GM12878 (cell line): Measurements from ENCODE around the gene CAB39. TPM values are rescaled to one million over a fixed set of nuclear protein-coding genes. Genes with fewer than 3 reads are reported as not detected.
A peak's percentile ranks its signal among the peaks of the same experiment; 100 is the strongest.

Source experiments
- ATAC-seq: fragments of 200-7000 bp; cut with Tn5 transposase; 3 replicates; pipeline ENCODE4 v1.9.1; 2020; ENCODE audit warnings: mild to moderate bottlenecking, moderate library complexity
- BruUV-seq: library from RNA; stranded (reverse); fragments of 400-500 nt; replicated peaks from 2 replicates; lab custom pipeline; 2021; lab: Mats Ljungman, UMichigan
- CTCF ChIA-PET: fragments of 300-600 bp; sonication (Branson Sonifier 250); formaldehyde crosslinking; extraction: SDS; loops from one replicate; lab custom pipeline; 2021; ENCODE audit warnings: inconsistent platforms; lab: Yijun Ruan, JAX
- POLR2A ChIA-PET: fragments of 350-600 bp; formaldehyde crosslinking; extraction: SDS; loops from one replicate; lab custom pipeline; 2021; ENCODE audit warnings: inconsistent platforms; lab: Charles Lee
- RAD21 ChIA-PET: fragments of 300-600 bp; sonication (Branson Sonifier 250); formaldehyde crosslinking; loops from one replicate; lab custom pipeline; 2023; ENCODE audit warnings: antibody characterized with exemption; ENCODE audit not compliant: unreplicated experiment; lab: Charles Lee
- SMC1A ChIA-PET: fragments of 300-600 bp; sonication (Branson Sonifier 250); formaldehyde crosslinking; loops from one replicate; lab custom pipeline; 2023; ENCODE audit not compliant: unreplicated experiment, uncharacterized antibody; lab: Charles Lee
- DNase-seq: peaks from one replicate; pipeline ENCODE4 v3.0.0-alpha.2; 2011; ENCODE audit warnings: low read depth, low spot score
- FAIRE-seq: peaks from 3 replicates; lab custom pipeline; 2011; peaks lifted over from hg19 to GRCh38; lab: Jason Lieb, UNC
- H2AFZ ChIP-seq: 2 replicates; pipeline ENCODE4 v1.6.0; 2011; ENCODE audit warnings: low read depth, low read length, control low read depth; ENCODE audit not compliant: control insufficient read depth
- H3K27ac ChIP-seq: 2 replicates; pipeline ENCODE4 v1.5.1; 2011; ENCODE audit warnings: control low read depth; ENCODE audit not compliant: control insufficient read depth, insufficient read depth
- H3K27me3 ChIP-seq, 2 experiments: replicated peaks in 1 of 2; 2 replicates each; pipeline versions ENCODE4 v1.6.0 to v1.6.1; 2011; ENCODE audit warnings: low read length in 1 of 2; ENCODE audit not compliant: control insufficient read depth in 2 of 2, insufficient read depth in 2 of 2
- H3K36me3 ChIP-seq, 2 experiments: 2 replicates each; pipeline ENCODE4 v1.5.1; 2011; ENCODE audit warnings: low read length in 1 of 2; ENCODE audit not compliant: control insufficient read depth in 2 of 2, insufficient read depth in 2 of 2
- H3K4me1 ChIP-seq: 2 replicates; pipeline ENCODE4 v1.6.1; 2011; ENCODE audit warnings: mild to moderate bottlenecking, low read length, moderate library complexity, mixed read lengths; ENCODE audit not compliant: control insufficient read depth, insufficient read depth
- H3K4me2 ChIP-seq: 2 replicates; pipeline ENCODE4 v1.6.0; 2011; ENCODE audit warnings: control low read depth; ENCODE audit not compliant: control insufficient read depth, insufficient read depth
- H3K4me3 ChIP-seq: fragments of 200-600 bp; sonication (generic); 2 replicates; pipeline ENCODE4 v1.5.1; 2016
- H3K79me2 ChIP-seq: 2 replicates; pipeline ENCODE4 v1.6.0; 2011; ENCODE audit warnings: low read length; ENCODE audit not compliant: control insufficient read depth, insufficient read depth
- H3K9ac ChIP-seq: 2 replicates; pipeline ENCODE4 v1.8.0; 2011; ENCODE audit warnings: low read length, control low read depth, mixed read lengths; ENCODE audit not compliant: control insufficient read depth, insufficient read depth
- H3K9me3 ChIP-seq: replicated peaks from 3 replicates; pipeline ENCODE4 v1.5.1; 2011; ENCODE audit warnings: mild to moderate bottlenecking, low read length; ENCODE audit not compliant: control insufficient read depth, insufficient read depth
- H4K20me1 ChIP-seq: 2 replicates; pipeline ENCODE4 v1.6.0; 2011; ENCODE audit not compliant: control insufficient read depth, insufficient read depth
- EP300 ChIP-seq, 2 experiments: fragments of 150-350 bp in 1 of 2; IDR thresholded peaks; 2 replicates each; pipeline ENCODE4 v1.6.1; 2011 to 2012; ENCODE audit warnings: low read depth in 2 of 2, low read length in 2 of 2, borderline replicate concordance in 1 of 2, improper control_type of control experiment in 1 of 2, inconsistent platforms in 1 of 2; ENCODE audit not compliant: control insufficient read depth in 1 of 2
- PML ChIP-seq: IDR thresholded peaks from 2 replicates; pipeline ENCODE4 v1.6.1; 2012; ENCODE audit warnings: low read length, inconsistent platforms
- RFX5 ChIP-seq: IDR thresholded peaks from 2 replicates; pipeline ENCODE4 v1.6.1; 2011; ENCODE audit warnings: low read depth, low read length, improper control_type of control experiment
- WGBS: methylation state at CpG from one replicate; pipeline ENCODE4 v1.1.6; 2016; ENCODE audit warnings: low lambda C conversion rate; ENCODE audit not compliant: insufficient replicate concordance, insufficient coverage; ENCODE audit errors: missing lambda C conversion rate; 5-methylcytosine and 5-hydroxymethylcytosine counted together
- in situ Hi-C: fragments of 300-500 bp; cut with MboI; formaldehyde crosslinking; loops from 9 replicates; pipeline ENCODE4 v1.14.3; 2018; ENCODE audit warnings: mixed read lengths
- intact Hi-C: fragments of 100-400 bp; cut with micrococcal nuclease; formaldehyde crosslinking; loops from one replicate; pipeline ENCODE4 v1.14.2; 2022; ENCODE audit not compliant: unreplicated experiment
- polyA plus RNA-seq, 11 experiments: library from polyadenylated mRNA; depleted of rRNA in 4 of 11; unstranded in 6 of 11; stranded (reverse) in 5 of 11; fragments of >200 nt; fragmentation: Nextera tagmentation in 4 of 11; fragmentation: Illumina TruSeq in 1 of 11; extraction: Ambion mirVana in 4 of 11; extraction: Trizol in 1 of 11; gene quantifications; 1 replicate in 1 of 11; 2 replicates in 10 of 11; pipeline versions ENCODE4 v1.2.1 to v1.2.3, GENCODE V29; 2011 to 2016; ENCODE audit warnings: inconsistent platforms in 2 of 11, missing spikeins in 2 of 11, low read depth in 1 of 11
- total RNA-seq, 4 experiments: library from RNA; depleted of rRNA in 3 of 4; stranded (reverse); fragments of >200 nt in 3 of 4; fragmentation: Illumina TruSeq in 1 of 4; extraction: Trizol in 1 of 4; gene quantifications; 2 replicates each; pipeline versions ENCODE4 v1.2.1 to v1.2.3, GENCODE V29; 2013 to 2021
- TF ChIP-seq, protein P1 (sequence below): fragments of 450-650 bp; conservative IDR thresholded peaks from 2 replicates; pipeline ENCODE4 v1.6.1; 2017; ENCODE audit warnings: mild to moderate bottlenecking, moderate library complexity

CAB39 gene
- total and polyA plus RNA-seq, 10 of the 15 experiments (the other 5 are each of a cell fraction or from before 2014, with no cell fraction given) = 13.3 to 129 (median 62.9) TPM

DNA sequence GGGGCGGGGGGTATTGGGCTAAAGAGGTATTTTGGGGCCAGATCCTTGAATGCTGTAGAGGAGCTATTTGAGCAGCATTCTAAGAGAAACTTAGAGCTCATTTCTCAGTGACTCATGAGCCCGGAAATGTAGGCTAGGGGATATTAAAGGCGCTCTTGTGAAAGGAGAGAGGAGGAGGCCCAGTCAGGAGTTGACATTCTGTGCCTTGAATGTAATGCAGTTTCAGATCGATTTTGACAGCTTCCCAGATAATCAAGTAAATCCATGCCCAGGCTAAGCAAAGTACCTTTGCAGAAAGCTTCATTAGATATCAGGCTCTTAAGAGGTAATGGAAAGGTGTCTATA is 1.5 kb downstream of the CAB39 start:
- peak overlapping the region; percentile 85 for H3K27ac ChIP-seq
- H3K36me3 ChIP-seq = 0 out of 4 replicates have a peak, but pooled peaks cover 0 to 6% of the 10 kb centered on the region in 2 experiments
- ATAC-seq = peak; percentile 54
- intact Hi-C loops = loop anchor here (2.0 to 10.0 kb wide), 3 partner anchors 83 to 489 kb away; partner anchors contain the start of genes SP100 and SP140
- no peaks in the 10 kb centered on the region for H3K9me3 ChIP-seq
- H2AFZ ChIP-seq = no peak overlapping the region
- H3K9ac ChIP-seq = peak overlapping the region; percentile 86
- H4K20me1 ChIP-seq = peaks cover 3% of the 10 kb centered on the region; the same call in 1 of the 2 replicates
- TF ChIP-seq, protein P1, sequence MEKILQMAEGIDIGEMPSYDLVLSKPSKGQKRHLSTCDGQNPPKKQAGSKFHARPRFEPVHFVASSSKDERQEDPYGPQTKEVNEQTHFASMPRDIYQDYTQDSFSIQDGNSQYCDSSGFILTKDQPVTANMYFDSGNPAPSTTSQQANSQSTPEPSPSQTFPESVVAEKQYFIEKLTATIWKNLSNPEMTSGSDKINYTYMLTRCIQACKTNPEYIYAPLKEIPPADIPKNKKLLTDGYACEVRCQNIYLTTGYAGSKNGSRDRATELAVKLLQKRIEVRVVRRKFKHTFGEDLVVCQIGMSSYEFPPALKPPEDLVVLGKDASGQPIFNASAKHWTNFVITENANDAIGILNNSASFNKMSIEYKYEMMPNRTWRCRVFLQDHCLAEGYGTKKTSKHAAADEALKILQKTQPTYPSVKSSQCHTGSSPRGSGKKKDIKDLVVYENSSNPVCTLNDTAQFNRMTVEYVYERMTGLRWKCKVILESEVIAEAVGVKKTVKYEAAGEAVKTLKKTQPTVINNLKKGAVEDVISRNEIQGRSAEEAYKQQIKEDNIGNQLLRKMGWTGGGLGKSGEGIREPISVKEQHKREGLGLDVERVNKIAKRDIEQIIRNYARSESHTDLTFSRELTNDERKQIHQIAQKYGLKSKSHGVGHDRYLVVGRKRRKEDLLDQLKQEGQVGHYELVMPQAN = peak; percentile 39; the same call in 1 of the 2 replicates
- TF ChIP-seq PML (0 out of 2 replicates have a peak, but pooled peaks have one; percentile 27), EP300 (IDR thresholded peaks at IDR 0.05; ENCODE audit: borderline replicate concordance in 1 of 2, control insufficient read depth in 1 of 2, low read depth in 2 of 2, low read length in 2 of 2) (0 out of 4 replicates have a peak, but pooled peaks of 1 of the 2 experiments have one; percentile 7), RFX5 (no peak)
- peak overlapping the region; percentile 84 for H3K4me2 ChIP-seq
- H3K27me3 ChIP-seq = no peaks in the 10 kb centered on the region
- WGBS = 3% methylated on average over 4 of the region's 4 CpGs
- TSS peak; percentile 58 for BruUV-seq
- peak; percentile 68 for FAIRE-seq
- in situ Hi-C loops = no loop called here
- SMC1A ChIA-PET = interaction anchor here (0.7 to 2.3 kb wide), 41 partner anchors 8 to 296 kb away, joined by 3 to 54 read pairs (median 5); no protein-coding TSS in a partner anchor
- peaks cover 10% of the 10 kb centered on the region for H3K4me1 ChIP-seq
- CTCF ChIA-PET = interaction anchor here (0.8 to 2.2 kb wide), 28 partner anchors 9 to 706 kb away, joined by 3 to 29 read pairs (median 4); no protein-coding TSS in a partner anchor
- H3K79me2 ChIP-seq = peaks cover 69% of the 10 kb centered on the region
- DNase-seq = no peak
- RAD21 ChIA-PET = interaction anchor here (0.7 to 5.6 kb wide), 33 partner anchors 8 to 512 kb away, joined by 3 to 86 read pairs (median 6); partner anchors contain the start of gene SP100
- POLR2A ChIA-PET = interaction anchor here (0.6 to 4.6 kb wide), 32 partner anchors 8 to 847 kb away, joined by 3 to 54 read pairs (median 4); no protein-coding TSS in a partner anchor
- peak overlapping the region; percentile 100 for H3K4me3 ChIP-seq
